Caco-2 (cell line): ENCODE measurements around the gene PIWIL1. TPM values are rescaled to one million over a fixed set of nuclear protein-coding genes. Genes with fewer than 3 reads are reported as not detected.
A peak's percentile ranks its signal among the peaks of the same experiment; 100 is the strongest.

Source experiments
- BruUV-seq: library from RNA; stranded (reverse); fragments of 400-500 nt; replicated peaks from 2 replicates; lab custom pipeline; 2021; lab: Mats Ljungman, UMichigan
- CTCF ChIA-PET: fragments of 300-600 bp; sonication (Branson Sonifier 250); formaldehyde crosslinking; loops from one replicate; lab custom pipeline; 2022; ENCODE audit warnings: antibody characterized with exemption; lab: Charles Lee
- POLR2A ChIA-PET: fragments of 300-600 bp; sonication (Branson Sonifier 250); formaldehyde crosslinking; loops from one replicate; lab custom pipeline; 2022; ENCODE audit warnings: antibody characterized with exemption; lab: Charles Lee
- DNase-seq, 2 experiments: peaks; one replicate each; pipeline versions ENCODE4 v3.0.0 to v3.0.0-alpha.2; 2020 to 2022
- H3K27me3 ChIP-seq: replicated peaks from 2 replicates; pipeline ENCODE4 v1.6.0; 2011; ENCODE audit warnings: low read length; ENCODE audit not compliant: control insufficient read depth, insufficient read depth
- H3K36me3 ChIP-seq: 2 replicates; pipeline ENCODE4 v1.5.1; 2011; ENCODE audit warnings: low read length; ENCODE audit not compliant: control insufficient read depth, insufficient read depth
- H3K4me1 ChIP-seq: fragments of 250-450 bp; sonication (Bioruptor Pico); 2 replicates; pipeline ENCODE4 v1.5.1; 2020; ENCODE audit warnings: mild to moderate bottlenecking
- H3K4me3 ChIP-seq: 2 replicates; pipeline ENCODE4 v1.5.1; 2011; ENCODE audit warnings: low read depth, mild to moderate bottlenecking, control low read depth, low read length
- H3K9me3 ChIP-seq: fragments of 250-450 bp; sonication (Bioruptor Pico); 2 replicates; pipeline ENCODE4 v1.5.1; 2020; ENCODE audit warnings: mild to moderate bottlenecking, moderate library complexity
- H3K27ac Mint-ChIP-seq: one replicate; pipeline ENCODE4 v1.8.0; 2022; ENCODE audit warnings: mixed read lengths; ENCODE audit not compliant: unreplicated experiment
- H3K27me3 Mint-ChIP-seq: one replicate; pipeline ENCODE4 v1.8.0; 2022; ENCODE audit warnings: mixed read lengths; ENCODE audit not compliant: insufficient read depth, unreplicated experiment
- H3K36me3 Mint-ChIP-seq: one replicate; pipeline ENCODE4 v1.8.0; 2022; ENCODE audit warnings: mild to moderate bottlenecking, mixed read lengths; ENCODE audit not compliant: insufficient read depth, unreplicated experiment
- H3K4me1 Mint-ChIP-seq: one replicate; pipeline ENCODE4 v1.8.0; 2022; ENCODE audit warnings: low read depth, mixed read lengths; ENCODE audit not compliant: unreplicated experiment
- H3K4me3 Mint-ChIP-seq: one replicate; pipeline ENCODE4 v1.8.0; 2022; ENCODE audit warnings: mild to moderate bottlenecking, moderate library complexity, mixed read lengths; ENCODE audit not compliant: unreplicated experiment
- H3K9me3 Mint-ChIP-seq: one replicate; pipeline ENCODE4 v1.8.0; 2022; ENCODE audit warnings: mixed read lengths; ENCODE audit not compliant: unreplicated experiment
- intact Hi-C: fragments of 100-400 bp; cut with micrococcal nuclease; formaldehyde crosslinking; loops from one replicate; pipeline ENCODE4 v1.10.0; 2022; ENCODE audit not compliant: unreplicated experiment
- total RNA-seq: library from RNA; stranded (reverse); gene quantifications from 2 replicates; pipeline ENCODE4 v1.2.3, GENCODE V29; 2022
- TF ChIP-seq, protein P1 (sequence below), 2 experiments: fragments of 200-600 bp in 1 of 2; IDR thresholded peaks; 1 replicate in 1 of 2; 2 replicates in 1 of 2; pipeline versions ENCODE4 v1.5.1 to v1.8.0; 2011 to 2022; ENCODE audit warnings: antibody characterized with exemption in 1 of 2, control low read depth in 1 of 2, inconsistent platforms in 1 of 2, low read depth in 1 of 2, low read length in 1 of 2, mild to moderate bottlenecking in 1 of 2, moderate library complexity in 1 of 2; ENCODE audit not compliant: insufficient read depth in 1 of 2, severe bottlenecking in 1 of 2, unreplicated experiment in 1 of 2

PIWIL1 gene
- total RNA-seq, 1 experiment from 2014 or later, result 5.1 TPM

DNA sequence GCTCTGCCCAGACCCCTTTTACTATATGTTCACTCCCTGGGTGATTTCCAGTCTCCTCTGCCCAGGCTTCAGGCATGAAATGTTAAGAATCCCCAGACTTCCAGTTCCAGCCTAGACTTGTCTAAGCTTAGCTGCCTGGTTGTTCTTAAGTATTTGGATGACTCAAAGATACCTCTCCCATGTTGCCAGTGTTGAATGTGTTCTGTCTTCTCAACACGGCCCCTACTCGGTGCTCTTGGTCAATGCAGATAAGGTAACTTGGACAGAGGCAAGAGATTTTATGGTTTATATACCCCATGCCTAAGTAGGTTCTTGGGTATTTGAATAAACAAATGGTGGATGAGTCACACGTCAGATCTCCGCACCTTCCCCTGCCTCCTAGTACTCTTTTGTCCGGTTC, 13.6 kb downstream of the PIWIL1 start:
- BruUV-seq, result no TSS peak
- TF ChIP-seq, protein P1, sequence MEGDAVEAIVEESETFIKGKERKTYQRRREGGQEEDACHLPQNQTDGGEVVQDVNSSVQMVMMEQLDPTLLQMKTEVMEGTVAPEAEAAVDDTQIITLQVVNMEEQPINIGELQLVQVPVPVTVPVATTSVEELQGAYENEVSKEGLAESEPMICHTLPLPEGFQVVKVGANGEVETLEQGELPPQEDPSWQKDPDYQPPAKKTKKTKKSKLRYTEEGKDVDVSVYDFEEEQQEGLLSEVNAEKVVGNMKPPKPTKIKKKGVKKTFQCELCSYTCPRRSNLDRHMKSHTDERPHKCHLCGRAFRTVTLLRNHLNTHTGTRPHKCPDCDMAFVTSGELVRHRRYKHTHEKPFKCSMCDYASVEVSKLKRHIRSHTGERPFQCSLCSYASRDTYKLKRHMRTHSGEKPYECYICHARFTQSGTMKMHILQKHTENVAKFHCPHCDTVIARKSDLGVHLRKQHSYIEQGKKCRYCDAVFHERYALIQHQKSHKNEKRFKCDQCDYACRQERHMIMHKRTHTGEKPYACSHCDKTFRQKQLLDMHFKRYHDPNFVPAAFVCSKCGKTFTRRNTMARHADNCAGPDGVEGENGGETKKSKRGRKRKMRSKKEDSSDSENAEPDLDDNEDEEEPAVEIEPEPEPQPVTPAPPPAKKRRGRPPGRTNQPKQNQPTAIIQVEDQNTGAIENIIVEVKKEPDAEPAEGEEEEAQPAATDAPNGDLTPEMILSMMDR (IDR thresholded peaks at IDR 0.05; ENCODE audit: insufficient read depth in 1 of 2, low read depth in 1 of 2, low read length in 1 of 2, severe bottlenecking in 1 of 2, unreplicated experiment in 1 of 2), result no peak
- H3K36me3 Mint-ChIP-seq, result peaks cover 12% of the 10 kb centered on the region
- H3K4me3 Mint-ChIP-seq, result peak overlapping the region; percentile 7
- no peak for DNase-seq
- Histone ChIP-seq H3K27me3 (no peaks in the 10 kb centered on the region), H3K4me3 (no peak overlapping the region), H3K9me3 (no peaks in the 10 kb centered on the region), H3K4me1 (peaks cover 12% of the 10 kb centered on the region; the same call in 1 of the 2 replicates), H3K36me3 (no peaks in the 10 kb centered on the region)
- H3K27ac Mint-ChIP-seq, result peak overlapping the region; percentile 17
- ChIA-PET POLR2A (no interaction called here), CTCF (no interaction called here)
- H3K9me3 Mint-ChIP-seq, result no peaks in the 10 kb centered on the region
- no peaks in the 10 kb centered on the region for H3K27me3 Mint-ChIP-seq
- peaks cover 13% of the 10 kb centered on the region for H3K4me1 Mint-ChIP-seq
- intact Hi-C loops, result no loop called here

DNA sequence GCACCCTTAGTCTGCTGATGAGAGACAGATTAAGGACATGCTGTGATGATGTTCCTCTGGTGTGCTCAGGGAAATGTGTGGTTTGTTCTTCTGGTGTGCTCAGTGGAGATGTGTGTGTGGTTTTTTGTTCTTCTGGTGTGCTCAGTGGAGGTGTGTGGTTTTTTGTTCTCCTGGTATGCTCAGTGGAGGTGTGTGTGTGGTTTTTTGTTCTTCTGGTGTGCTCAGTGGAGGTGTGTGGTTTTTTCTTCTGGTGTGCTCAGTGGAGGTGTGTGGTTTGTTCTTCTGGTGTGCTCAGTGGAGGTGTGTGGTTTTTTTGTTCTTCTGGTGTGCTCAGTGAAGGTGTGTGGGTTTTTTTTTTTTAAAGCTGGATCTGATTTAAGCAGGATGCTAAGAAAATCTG, 15.4 kb downstream of the PIWIL1 start:
- Histone ChIP-seq H3K27me3 (no peaks in the 10 kb centered on the region), H3K9me3 (no peaks in the 10 kb centered on the region), H3K36me3 (no peaks in the 10 kb centered on the region), H3K4me3 (no peak overlapping the region), H3K4me1 (peaks cover 12% of the 10 kb centered on the region; the same call in 1 of the 2 replicates)
- ChIA-PET POLR2A (no interaction called here), CTCF (no interaction called here)
- DNase-seq, result no peak
- intact Hi-C loops, result no loop called here
- no peaks in the 10 kb centered on the region for H3K27me3 Mint-ChIP-seq
- H3K27ac Mint-ChIP-seq, result peak overlapping the region; percentile 33
- no peaks in the 10 kb centered on the region for H3K9me3 Mint-ChIP-seq
- no TSS peak for BruUV-seq
- no peak overlapping the region for H3K4me3 Mint-ChIP-seq
- peaks cover 13% of the 10 kb centered on the region for H3K4me1 Mint-ChIP-seq
- TF ChIP-seq, protein P1 (IDR thresholded peaks at IDR 0.05; ENCODE audit: insufficient read depth in 1 of 2, low read depth in 1 of 2, low read length in 1 of 2, severe bottlenecking in 1 of 2, unreplicated experiment in 1 of 2), result no peak
- peaks cover 7% of the 10 kb centered on the region for H3K36me3 Mint-ChIP-seq

DNA sequence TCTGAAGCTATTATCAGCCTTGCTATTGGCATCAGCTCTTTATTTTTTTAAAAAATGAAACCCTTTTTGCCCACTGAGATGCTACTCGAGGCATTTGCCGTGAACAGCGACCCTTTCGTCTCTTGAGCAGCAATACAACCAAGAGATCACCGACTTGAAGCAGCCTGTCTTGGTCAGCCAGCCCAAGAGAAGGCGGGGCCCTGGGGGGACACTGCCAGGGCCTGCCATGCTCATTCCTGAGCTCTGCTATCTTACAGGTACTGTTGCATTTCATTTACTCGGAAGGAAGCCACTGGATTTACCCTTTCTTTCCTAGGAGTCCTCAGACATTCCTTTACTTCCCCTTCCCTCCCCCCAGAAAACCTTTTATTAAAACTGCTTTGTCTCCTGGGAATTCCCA, 16.7 kb downstream of the PIWIL1 start:
- Histone ChIP-seq H3K4me1 (peaks cover 12% of the 10 kb centered on the region; the same call in 1 of the 2 replicates), H3K27me3 (no peaks in the 10 kb centered on the region), H3K4me3 (no peak overlapping the region), H3K36me3 (no peaks in the 10 kb centered on the region), H3K9me3 (no peaks in the 10 kb centered on the region)
- no TSS peak for BruUV-seq
- Mint-ChIP-seq H3K4me1 (peaks cover 13% of the 10 kb centered on the region), H3K36me3 (peaks cover 7% of the 10 kb centered on the region), H3K27me3 (no peaks in the 10 kb centered on the region), H3K9me3 (no peaks in the 10 kb centered on the region), H3K27ac (no peak overlapping the region), H3K4me3 (no peak overlapping the region)
- TF ChIP-seq, protein P1 (IDR thresholded peaks at IDR 0.05; ENCODE audit: insufficient read depth in 1 of 2, low read depth in 1 of 2, low read length in 1 of 2, severe bottlenecking in 1 of 2, unreplicated experiment in 1 of 2), result no peak
- ChIA-PET POLR2A (no interaction called here), CTCF (no interaction called here)
- intact Hi-C loops, result no loop called here
- DNase-seq, result no peak
